Sigmoid colon (tissue), 7 donors: ENCODE data around the gene LIPG. TPM values are rescaled to one million over a fixed set of nuclear protein-coding genes. Genes with fewer than 3 reads are reported as not detected.

Source experiments
- DNase-seq: peaks from one replicate; pipeline ENCODE4 v3.0.0-alpha.2; 2019
- H3K27ac ChIP-seq, 4 donors: fragments of 200-600 bp; sonication (generic); one replicate each; pipeline ENCODE4 v1.5.1; 2016 to 2019; ENCODE audit warnings: mild to moderate bottlenecking in 1 of 4
- H3K27me3 ChIP-seq, 3 donors: fragments of 200-600 bp; sonication (generic); one replicate each; pipeline ENCODE4 v1.5.1; 2019; ENCODE audit warnings: mild to moderate bottlenecking in 1 of 3
- H3K36me3 ChIP-seq, 4 donors: fragments of 200-600 bp; sonication (generic); one replicate each; pipeline ENCODE4 v1.5.1; 2016 to 2019
- H3K4me1 ChIP-seq, 4 donors: fragments of 200-600 bp; sonication (generic); one replicate each; pipeline ENCODE4 v1.5.1; 2017 to 2019
- H3K4me3 ChIP-seq, 4 donors: fragments of 200-600 bp; sonication (generic); one replicate each; pipeline ENCODE4 v1.5.1; 2017 to 2019; ENCODE audit warnings: mild to moderate bottlenecking in 2 of 4, moderate library complexity in 1 of 4
- H3K9me3 ChIP-seq, 4 donors: fragments of 200-600 bp in 3 of 4; sonication (generic) in 3 of 4; one replicate each; pipeline versions ENCODE4 v1.5.1 to v1.6.1; 2013 to 2019
- CTCF ChIP-seq, 4 experiments: fragments of 450-650 bp in 3 of 4; fragments of 200-600 bp in 1 of 4; IDR thresholded peaks; one replicate each; pipeline ENCODE4 v1.5.1; 2016 to 2019; ENCODE audit warnings: antibody characterized with exemption in 4 of 4, mild to moderate bottlenecking in 3 of 4, moderate library complexity in 2 of 4
- EP300 ChIP-seq, 4 donors: sonication (generic); formaldehyde crosslinking; IDR thresholded peaks; one replicate each; pipeline ENCODE4 v1.6.1; 2017; ENCODE audit warnings: antibody characterized with exemption in 4 of 4
- POLR2A ChIP-seq, 2 donors: fragments of 450-650 bp; IDR thresholded peaks; one replicate each; pipeline ENCODE4 v1.6.1; 2016; ENCODE audit warnings: antibody characterized with exemption in 2 of 2, mild to moderate bottlenecking in 2 of 2, moderate library complexity in 2 of 2
- POLR2AphosphoS5 ChIP-seq, 4 donors: sonication (generic); formaldehyde crosslinking; IDR thresholded peaks; one replicate each; pipeline ENCODE4 v1.6.1; 2017; ENCODE audit warnings: antibody characterized with exemption in 4 of 4
- WGBS, 2 donors: extraction: QIAGEN DNeasy Blood & Tissue Kit; methylation state at CpG; one replicate each; pipeline ENCODE4 v1.1.7; 2013; 5-methylcytosine and 5-hydroxymethylcytosine counted together
- intact Hi-C: fragments of 100-400 bp; cut with DNase I; formaldehyde crosslinking; loops from one replicate; pipeline ENCODE4 v1.15.1; 2023
- polyA plus RNA-seq, 3 donors: library from polyadenylated mRNA; stranded (reverse); fragments of 200-250 nt; gene quantifications; one replicate each; pipeline ENCODE4 v1.2.3, GENCODE V29; 2013
- total RNA-seq, 4 donors: library from RNA; depleted of rRNA; stranded (reverse); fragments of >200 nt; gene quantifications; one replicate each; pipeline ENCODE4 v1.1.0, GENCODE V29; 2016
- donor health status: healthy with polysubstance abuse.
- donor health status: Bipolar disorder and iron deficiency.
- donor health status: healthy.

The LIPG gene
- total and polyA plus RNA-seq, 7 donors: under 0.01 to 21.9 (median 2.4) TPM

GRCh38 chr18:49546278-49546677 is 15.6 kb upstream of the LIPG start:
- intact Hi-C loops: no loop called here
- Histone ChIP-seq H3K27ac (no peak overlapping the region), H3K36me3 (no peaks in the 10 kb centered on the region), H3K9me3 (no peaks in the 10 kb centered on the region), H3K27me3 (no peaks in the 10 kb centered on the region), H3K4me1 (peaks cover 0 to 8% (median 0%) of the 10 kb centered on the region in 4 donors), H3K4me3 (no peak overlapping the region)
- WGBS, 2 donors: 95 to 98% methylated on average over 1 of the region's 1 CpG
- TF ChIP-seq EP300 (IDR thresholded peaks at IDR 0.05) (no peak), POLR2A (IDR thresholded peaks at IDR 0.05) (no peak), POLR2AphosphoS5 (IDR thresholded peaks at IDR 0.05) (no peak), CTCF (IDR thresholded peaks at IDR 0.05) (no peak)
- DNase-seq: no peak

- no peak for TF ChIP-seq POLR2AphosphoS5 (IDR thresholded peaks at IDR 0.05)
- TF ChIP-seq CTCF (IDR thresholded peaks at IDR 0.05): no peak
- TF ChIP-seq EP300 (IDR thresholded peaks at IDR 0.05): no peak
- TF ChIP-seq POLR2A (IDR thresholded peaks at IDR 0.05): no peak
- Histone ChIP-seq H3K4me1 (peaks cover 0 to 8% (median 0%) of the 10 kb centered on the region in 4 donors), H3K4me3 (no peak overlapping the region), H3K27ac (no peak overlapping the region), H3K36me3 (no peaks in the 10 kb centered on the region), H3K9me3 (no peaks in the 10 kb centered on the region), H3K27me3 (no peaks in the 10 kb centered on the region)
- no peak for DNase-seq
- intact Hi-C loops: no loop called here
- 91 to 94% methylated on average over 5 of the region's 5 CpGs for WGBS, 2 donors
Observed at GRCh38 chr18:49546719-49547273, 15.1 kb upstream of the LIPG start.

- no peak for DNase-seq
- intact Hi-C loops: no loop called here
- H3K4me1 ChIP-seq: peaks cover 0 to 8% (median 0%) of the 10 kb centered on the region in 4 donors
- no peaks in the 10 kb centered on the region for H3K36me3 ChIP-seq
- TF ChIP-seq EP300 (IDR thresholded peaks at IDR 0.05) (no peak), CTCF (IDR thresholded peaks at IDR 0.05) (no peak), POLR2A (IDR thresholded peaks at IDR 0.05) (no peak), POLR2AphosphoS5 (IDR thresholded peaks at IDR 0.05) (no peak)
- H3K27me3 ChIP-seq: no peaks in the 10 kb centered on the region
- H3K9me3 ChIP-seq: no peaks in the 10 kb centered on the region
- peak overlapping the region in 1 of 4 donors; percentile 10 for H3K27ac ChIP-seq
- H3K4me3 ChIP-seq: no peak overlapping the region
- 32 to 47% methylated on average over 1 of the region's 1 CpG for WGBS, 2 donors
Observed at GRCh38 chr18:49547701-49548100, 14.2 kb upstream of the LIPG start.

- H3K27ac ChIP-seq: peak overlapping the region in 1 of 4 donors; percentile 10
- H3K4me3 ChIP-seq: no peak overlapping the region
- H3K27me3 ChIP-seq: no peaks in the 10 kb centered on the region
- no peak for DNase-seq
- peaks cover 0 to 8% (median 0%) of the 10 kb centered on the region in 4 donors for H3K4me1 ChIP-seq
- TF ChIP-seq POLR2AphosphoS5 (IDR thresholded peaks at IDR 0.05): no peak
- no peak for TF ChIP-seq POLR2A (IDR thresholded peaks at IDR 0.05)
- TF ChIP-seq EP300 (IDR thresholded peaks at IDR 0.05): no peak
- no peak for TF ChIP-seq CTCF (IDR thresholded peaks at IDR 0.05)
- no peaks in the 10 kb centered on the region for H3K9me3 ChIP-seq
- no peaks in the 10 kb centered on the region for H3K36me3 ChIP-seq
- intact Hi-C loops: no loop called here
- WGBS, 2 donors: 81 to 88% methylated on average over 1 of the region's 1 CpG
Observed at GRCh38 chr18:49548229-49548636, 13.6 kb upstream of the LIPG start.
